Iris pigment epithelial cell (primary cell): ENCODE data around the gene RNF113B.

Experiments
- DNase-seq: peaks from one replicate; pipeline ENCODE4 v3.0.0-alpha.2; 2011; ENCODE audit warnings: low read depth

RNF113B gene

GRCh38 chr13:98173431-98174152 lies 3.5 kb downstream of the RNF113B start:
- peak; percentile 99 for DNase-seq

DNA sequence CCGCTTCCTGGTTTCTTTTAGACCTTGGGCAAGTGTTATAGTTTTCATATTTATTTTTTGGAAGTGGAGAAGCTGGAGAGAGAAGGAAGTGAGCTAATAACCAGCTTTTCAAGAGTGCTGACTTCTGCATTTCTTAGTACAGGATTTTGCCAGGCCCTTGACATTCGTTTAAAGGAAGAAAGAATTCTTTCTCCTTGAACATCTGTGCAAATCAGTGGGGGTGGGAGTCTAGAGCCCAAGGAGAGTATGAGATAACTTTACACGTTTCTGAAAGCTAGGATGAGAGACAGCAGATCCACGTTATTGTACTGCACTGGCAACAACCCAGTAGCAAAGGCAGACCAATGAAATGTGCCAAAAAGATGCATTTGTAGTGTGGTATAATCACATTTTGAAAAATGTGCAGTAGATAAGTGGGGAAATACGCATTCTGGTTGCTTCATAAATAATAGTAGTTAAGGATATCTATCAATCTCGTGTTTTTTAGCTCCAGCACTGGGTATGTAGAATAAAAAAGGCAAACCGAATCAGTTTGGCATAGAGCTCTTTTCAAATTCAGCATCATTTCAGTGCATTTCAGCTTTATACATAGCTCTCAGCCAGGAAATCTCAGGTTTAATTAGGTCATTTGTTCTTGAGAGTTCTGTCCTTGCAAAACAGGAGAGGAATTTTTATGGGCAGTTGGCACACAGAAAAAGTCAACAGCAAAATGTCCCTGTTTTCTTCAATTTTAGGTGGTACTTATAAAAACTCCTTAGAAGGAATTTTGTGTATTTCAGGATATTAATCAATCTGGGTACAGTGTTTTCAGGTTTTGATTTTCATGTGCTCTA lies 4.3 kb downstream of the RNF113B start:
- peak; percentile 54 for DNase-seq

DNA sequence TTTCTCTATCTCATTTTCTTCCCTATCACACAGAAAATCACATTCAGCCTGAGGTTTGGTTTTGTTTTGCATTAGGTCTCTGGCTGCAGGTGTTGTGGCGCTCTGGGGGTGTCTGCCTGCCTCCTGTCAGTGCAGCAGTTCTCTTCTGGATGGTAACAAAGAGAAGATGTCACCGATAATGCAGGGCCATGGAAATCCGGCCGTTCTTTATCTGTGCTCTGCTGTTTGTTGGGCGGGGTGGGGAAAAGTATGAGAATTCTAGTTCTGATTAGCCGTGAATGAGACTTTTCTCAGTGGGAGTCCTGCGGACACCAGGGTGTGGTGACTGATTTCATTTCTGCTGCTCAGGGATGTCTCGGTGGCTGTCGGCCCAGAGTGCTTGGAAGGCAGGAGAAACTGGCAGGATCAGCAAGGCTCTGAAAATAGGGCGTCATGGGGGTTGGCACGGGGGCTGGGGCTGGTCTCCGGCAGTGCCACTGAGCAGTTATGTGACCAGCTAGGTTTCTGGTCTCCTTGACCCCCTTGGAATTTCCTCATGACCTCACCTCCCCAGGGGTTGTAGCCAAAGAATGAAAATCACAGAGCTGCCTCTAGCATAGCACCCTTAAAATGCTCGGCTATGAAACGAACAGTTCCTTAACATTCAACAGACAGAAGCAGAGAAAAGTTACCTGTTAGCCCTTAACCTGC lies 5.0 kb downstream of the RNF113B start:
- DNase-seq: peak; percentile 51

GRCh38 chr13:98169331-98169730 lies 7.7 kb downstream of the RNF113B start:
- DNase-seq: no peak

DNA sequence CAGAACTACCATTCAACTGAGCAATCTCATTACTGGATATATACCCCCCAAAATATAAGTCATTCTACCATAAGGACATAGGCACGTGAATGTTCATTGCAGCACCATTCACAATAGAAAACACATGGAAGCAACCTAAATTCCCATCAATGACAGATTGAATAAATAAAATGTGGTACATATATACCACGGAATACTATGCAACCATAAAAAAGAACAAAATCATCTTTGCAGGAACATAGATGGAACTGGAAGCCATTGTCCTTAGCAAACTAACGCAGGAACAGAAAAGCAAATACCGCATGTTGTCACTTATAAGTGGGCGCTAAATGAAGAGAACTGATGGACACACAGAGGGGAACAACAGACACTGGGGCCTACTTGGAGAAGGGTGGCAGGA lies 14.1 kb downstream of the RNF113B start:
- no peak for DNase-seq

GRCh38 chr13:98158172-98158899 lies 18.7 kb downstream of the RNF113B start:
- DNase-seq: no peak

GRCh38 chr13:98157609-98158008 lies 19.5 kb downstream of the RNF113B start:
- no peak for DNase-seq

DNA sequence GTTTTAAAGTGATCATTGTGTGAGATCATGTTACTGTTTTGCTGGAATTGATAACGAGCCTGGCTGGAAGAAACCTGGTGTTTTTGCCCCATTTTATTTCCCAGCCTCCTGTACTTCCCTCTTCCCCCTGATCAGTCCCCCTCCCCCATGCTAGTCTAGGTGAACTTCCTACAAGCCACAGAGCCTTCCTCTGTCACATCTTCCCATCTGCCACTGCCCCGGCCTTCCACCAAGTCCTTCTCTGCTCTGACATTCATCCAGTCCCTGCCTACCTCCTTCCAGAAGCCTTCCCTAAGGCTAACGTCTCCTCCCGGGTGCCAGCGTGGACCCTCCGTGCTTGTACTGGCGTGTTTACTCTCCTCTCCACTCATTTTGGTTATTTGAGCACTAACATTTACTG lies 19.9 kb downstream of the RNF113B start:
- peak; percentile 17 for DNase-seq

- no peak for DNase-seq
Measured at GRCh38 chr13:98156259-98156658, 20.8 kb downstream of the RNF113B start.

DNA sequence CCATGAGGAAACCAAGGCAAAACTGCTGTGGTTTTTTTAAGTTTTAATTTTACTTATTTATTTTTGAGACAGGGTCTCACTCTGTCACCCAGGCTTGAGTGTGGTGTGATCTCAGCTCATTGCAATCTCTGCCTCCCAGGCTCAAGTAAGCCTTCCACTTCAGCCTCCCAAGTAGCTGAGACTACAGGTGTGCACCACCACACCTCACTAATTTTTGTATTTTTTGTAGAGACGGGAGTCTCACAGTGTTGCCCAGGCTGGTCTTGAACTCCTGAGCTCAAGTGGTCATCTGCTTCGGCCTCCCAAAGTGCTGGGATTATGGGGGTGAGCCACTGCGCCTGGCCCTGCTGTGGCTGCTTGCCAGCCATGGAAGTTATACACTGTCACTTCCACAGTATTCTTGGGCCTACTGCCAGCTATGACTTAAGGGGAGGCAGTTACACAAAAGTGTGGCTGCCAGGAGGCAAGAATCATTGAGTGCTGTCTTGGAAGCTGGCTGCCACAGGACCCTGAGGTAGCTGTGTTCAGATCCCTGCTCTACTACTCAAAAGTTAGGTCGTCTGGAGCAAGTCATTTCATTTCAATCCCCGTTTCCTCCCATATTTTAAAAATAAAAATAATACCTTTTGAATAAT lies 21.5 kb downstream of the RNF113B start:
- DNase-seq: peak; percentile 81

DNA sequence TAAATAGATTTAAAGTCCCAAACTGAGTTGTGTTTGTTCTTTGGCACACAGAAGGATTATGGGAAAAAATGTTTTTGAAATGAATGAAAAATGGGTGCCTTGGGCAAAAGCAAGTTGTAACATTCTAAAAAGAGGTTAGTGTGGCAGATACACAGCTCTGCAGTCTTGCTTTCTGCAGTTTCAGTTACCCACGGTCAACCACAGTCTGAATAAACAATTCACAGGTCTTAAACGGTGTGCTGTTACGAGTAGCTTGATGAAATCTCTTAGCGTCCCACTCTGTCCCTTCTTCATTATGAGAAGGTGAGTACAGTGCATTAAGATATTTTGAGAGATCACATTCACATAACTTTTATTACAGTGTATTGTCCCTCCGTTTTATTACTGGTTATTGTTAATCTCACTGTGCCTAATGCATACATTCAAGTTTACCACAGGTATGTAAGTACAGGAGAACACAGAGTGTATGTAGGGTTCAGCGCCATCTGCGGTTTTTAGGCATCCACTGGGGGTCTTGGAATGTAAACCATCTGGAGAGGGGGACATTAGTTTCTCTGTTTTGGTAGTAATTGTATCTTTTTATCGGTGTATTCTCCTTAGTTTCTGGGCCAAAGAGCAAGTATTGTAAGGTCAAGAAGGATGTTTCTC lies 26.1 kb downstream of the RNF113B start:
- peak; percentile 42 for DNase-seq

DNA sequence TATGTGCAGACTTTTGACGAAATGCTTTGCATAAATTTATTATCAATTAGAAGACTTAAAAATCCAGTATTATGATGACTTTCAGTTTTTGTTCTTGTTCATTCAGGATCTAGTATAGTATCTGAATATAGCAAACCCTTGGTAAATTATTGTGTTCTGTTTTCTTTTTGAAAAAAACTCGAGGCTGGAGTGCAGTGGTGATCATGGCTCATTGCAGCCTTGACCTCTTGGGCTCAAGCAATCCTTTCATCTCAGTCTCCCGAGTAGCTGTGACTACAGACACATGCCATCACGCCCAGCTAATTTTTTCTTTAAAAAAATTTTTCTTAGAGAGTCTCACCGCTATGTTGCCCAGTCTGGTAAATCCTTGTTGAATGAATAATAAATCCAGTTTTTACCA lies 29.5 kb downstream of the RNF113B start:
- no peak for DNase-seq

GRCh38 chr13:98144801-98145350 lies 32.2 kb downstream of the RNF113B start:
- DNase-seq: peak; percentile 67

DNA sequence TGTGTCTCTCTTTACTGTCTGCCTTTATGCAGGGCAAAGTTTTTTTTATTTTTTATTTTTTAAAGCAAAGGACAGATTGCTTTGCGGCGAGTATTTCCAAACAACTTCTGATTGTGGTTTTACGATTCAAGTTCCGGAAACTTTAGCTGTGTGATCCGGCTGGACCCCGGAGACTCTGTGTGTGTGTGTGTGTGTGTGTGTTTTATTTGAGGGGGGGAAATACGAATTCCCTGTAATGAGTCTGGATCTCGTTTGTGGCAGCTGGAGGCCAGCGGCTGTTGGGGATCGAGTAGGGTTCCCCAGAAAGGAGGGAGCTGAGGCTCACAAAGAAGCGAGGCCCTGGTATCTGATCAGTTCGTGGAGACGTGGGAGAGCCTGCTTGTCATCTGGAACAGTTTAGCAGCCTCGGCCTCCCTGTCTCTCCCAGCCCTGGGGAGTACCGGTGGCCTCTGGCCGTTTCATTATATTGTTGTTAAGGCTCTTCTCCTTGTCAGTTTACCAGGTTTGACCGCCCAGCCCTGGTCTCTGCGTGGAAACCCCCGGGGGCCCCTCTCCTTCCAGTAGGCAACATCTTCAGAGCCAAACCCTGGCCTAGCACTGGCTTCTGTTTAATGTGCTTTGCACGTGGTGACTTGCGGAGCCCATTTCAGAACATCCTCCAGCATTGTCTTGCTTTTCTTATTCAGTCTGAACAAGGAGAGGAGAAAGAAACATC lies 32.9 kb downstream of the RNF113B start:
- DNase-seq: peak; percentile 66

DNA sequence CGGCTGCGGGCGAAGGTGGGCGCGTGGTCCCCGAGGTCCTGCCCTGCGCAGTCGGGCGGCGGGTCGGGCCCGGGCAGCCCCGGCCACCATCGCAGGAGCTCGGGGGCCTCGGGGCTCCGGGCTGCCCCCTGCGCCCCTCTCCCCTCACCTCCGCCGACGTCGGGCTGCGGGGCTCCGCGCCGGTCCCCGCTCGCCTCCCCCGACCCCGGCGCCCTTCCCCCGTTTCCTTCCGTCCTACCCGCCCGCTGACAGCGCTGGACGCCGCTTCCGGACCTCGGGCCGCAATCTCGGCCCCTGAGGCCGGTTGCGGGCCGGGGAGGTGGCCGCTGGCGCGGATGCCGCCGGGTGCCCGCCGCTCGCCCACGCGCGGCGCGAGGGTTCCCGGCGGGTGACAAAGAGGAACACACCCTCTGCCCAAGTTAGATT lies 33.5 kb downstream of the RNF113B start:
- no peak for DNase-seq

DNA sequence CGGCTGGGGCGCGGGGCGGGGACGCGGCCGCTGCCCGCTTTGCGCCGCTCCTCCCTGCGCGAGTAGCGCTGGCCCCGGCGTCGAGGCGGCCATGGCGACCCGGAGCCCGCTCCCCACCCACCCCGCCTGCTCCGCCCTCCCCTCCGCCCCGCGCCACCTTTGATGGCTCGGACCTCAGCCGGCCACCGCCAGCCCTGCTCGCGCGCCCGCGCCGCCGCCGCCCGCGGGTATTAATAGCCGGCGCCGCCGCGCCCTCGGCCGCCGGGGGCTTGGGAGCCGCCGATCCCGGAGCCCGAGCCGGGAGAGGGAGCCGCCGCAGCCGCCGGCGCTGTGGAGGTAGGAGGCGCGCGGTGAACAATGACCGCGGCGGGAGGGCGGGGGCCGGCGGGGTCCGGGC lies 33.9 kb downstream of the RNF113B start:
- peak; percentile 18 for DNase-seq

DNA sequence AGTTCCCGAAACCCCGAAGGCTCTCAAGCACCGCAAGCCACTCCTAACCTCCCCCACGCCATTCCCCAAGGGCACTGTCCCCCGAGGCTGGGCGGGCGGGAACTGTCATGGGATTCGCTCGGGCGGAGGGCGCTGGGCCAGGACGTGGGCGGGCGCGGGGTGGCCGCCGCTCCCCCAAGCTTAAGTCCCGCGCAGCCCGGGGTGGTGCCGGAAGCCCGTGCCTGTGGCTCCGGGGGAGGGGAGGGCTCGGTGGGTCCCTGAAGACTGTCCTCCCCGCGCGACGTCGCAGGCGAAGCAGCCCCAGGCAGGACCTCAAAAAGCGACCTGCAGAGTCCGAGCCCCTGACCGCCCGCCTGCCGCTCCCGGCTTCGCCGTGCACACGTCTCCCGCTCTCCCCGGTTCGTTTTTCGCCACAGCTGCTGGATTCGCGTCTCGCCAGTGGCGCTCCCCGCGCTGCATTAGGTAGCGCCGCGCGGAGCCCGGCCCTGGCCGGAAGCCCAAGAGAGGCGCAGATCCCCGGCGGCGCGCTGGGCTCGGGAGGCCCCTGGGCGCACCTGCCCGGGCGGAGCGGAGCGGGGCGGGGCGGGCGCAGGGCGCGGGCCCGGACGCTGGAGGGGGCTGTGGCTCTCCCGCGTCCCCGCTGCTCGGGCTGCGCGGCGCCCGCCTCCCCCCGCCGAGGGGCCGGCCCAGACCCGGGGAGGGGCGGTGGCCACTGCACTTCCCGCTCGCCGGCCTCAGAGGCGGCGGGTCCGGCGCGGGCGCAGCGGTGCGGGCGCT lies 34.5 kb downstream of the RNF113B start, which contains the start of gene FARP1:
Gene FARP1 (plus strand): TSS at position 715 of the 777 bp plus-strand sequence. CDS start 70,149 bp downstream, outside the sequence.
- peak; percentile 70 for DNase-seq

- DNase-seq: no peak
Measured at GRCh38 chr13:98141509-98142379, 35.3 kb downstream of the RNF113B start.
